ENCODE data around the gene RBAK.

The RBAK gene

GRCh38 chr7:5094641-5095040 lies 49.0 kb downstream of the RBAK start:
- POLR2A ChIA-PET = no interaction called here
- CTCF ChIA-PET = interaction anchor here (1.2 to 1.4 kb wide), 2 partner anchors 9 to 121 kb away, joined by 4 to 5 read pairs; no protein-coding TSS in a partner anchor
- no peak for DNase-seq (ENCODE audit: extremely low spot score)
- no peak for TF ChIP-seq CTCF (IDR thresholded peaks at IDR 0.05; ENCODE audit: control extremely low read depth, extremely low read depth, low read depth, missing control alignments)

- DNase-seq (ENCODE audit: extremely low spot score) = no peak
- no peak for TF ChIP-seq CTCF (IDR thresholded peaks at IDR 0.05; ENCODE audit: control extremely low read depth, extremely low read depth, low read depth, missing control alignments)
- CTCF ChIA-PET = no interaction called here
- POLR2A ChIA-PET = no interaction called here
These were observed 70.7 kb downstream of the RBAK start for GRCh38 chr7:5116359-5116758.

GRCh38 chr7:5117095-5117970 lies 71.7 kb downstream of the RBAK start:
- POLR2A ChIA-PET = no interaction called here
- CTCF ChIA-PET = no interaction called here
- no peak for TF ChIP-seq CTCF (IDR thresholded peaks at IDR 0.05; ENCODE audit: control extremely low read depth, extremely low read depth, low read depth, missing control alignments)
- DNase-seq (ENCODE audit: extremely low spot score) = no peak
